ENCODE results near the gene PINLYP. TPM values are rescaled to one million over a fixed set of nuclear protein-coding genes. Genes with fewer than 3 reads are reported as not detected.

PINLYP gene
- total RNA-seq, 4 donors from 2014 or later = 7.5 to 45.7 (median 21.6) TPM

DNA sequence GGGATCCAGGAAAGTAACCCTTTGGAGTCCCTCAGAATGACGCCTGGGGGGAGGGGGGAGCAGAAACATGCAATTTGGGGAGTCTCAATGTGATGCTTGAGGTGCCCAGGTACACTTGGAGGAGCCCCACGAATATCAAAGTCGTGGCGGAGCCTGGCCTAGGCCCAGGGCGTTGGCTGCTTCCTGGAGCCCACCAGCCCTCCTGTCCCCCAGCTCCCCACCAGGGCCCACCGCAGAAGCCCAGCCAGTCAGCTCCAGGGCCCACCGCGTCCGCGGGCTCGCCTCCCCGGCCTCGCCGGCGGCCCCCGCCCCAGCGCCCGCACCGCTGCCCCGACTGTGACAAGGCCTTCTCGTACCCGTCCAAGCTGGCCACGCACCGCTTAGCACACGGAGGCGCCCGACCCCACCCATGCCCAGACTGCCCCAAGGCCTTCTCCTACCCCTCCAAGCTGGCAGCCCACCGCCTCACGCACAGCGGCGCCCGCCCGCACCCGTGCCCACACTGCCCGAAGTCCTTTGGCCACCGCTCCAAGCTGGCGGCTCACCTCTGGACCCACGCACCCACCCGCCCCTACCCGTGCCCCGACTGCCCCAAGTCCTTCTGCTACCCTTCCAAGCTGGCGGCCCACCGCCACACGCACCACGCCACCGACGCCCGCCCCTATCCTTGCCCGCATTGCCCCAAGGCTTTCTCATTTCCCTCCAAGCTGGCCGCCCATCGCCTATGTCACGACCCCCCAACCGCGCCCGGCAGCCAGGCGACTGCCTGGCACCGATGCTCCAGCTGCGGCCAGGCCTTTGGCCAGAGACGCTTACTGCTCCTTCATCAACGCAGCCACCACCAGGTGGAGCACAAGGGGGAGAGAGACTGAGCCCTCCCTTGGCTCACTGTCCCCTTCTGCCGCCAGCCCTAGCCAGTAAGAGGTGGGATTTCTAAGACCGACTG lies 40.5 kb upstream of the PINLYP start:
- peaks cover 0 to 14% (median 0%) of the 10 kb centered on the region in 4 donors for H3K9me3 ChIP-seq
- peak overlapping the region; percentile 89 to 94 (median 90) for H3K27ac ChIP-seq
- H3K36me3 ChIP-seq = peaks cover 0 to 42% (median 0%) of the 10 kb centered on the region in 3 donors
- peak; percentile 36 to 60 for DNase-seq (ENCODE audit: low spot score in 2 of 2)
- WGBS, 2 donors = 52 to 60% methylated on average over 60 to 62 of the region's 62 CpGs
- peaks cover 0 to 29% (median 15%) of the 10 kb centered on the region in 4 donors for H3K4me1 ChIP-seq
- H3K4me3 ChIP-seq = no peak overlapping the region
- TF ChIP-seq EP300 (IDR thresholded peaks at IDR 0.05) = no peak
- TF ChIP-seq, protein P1, sequence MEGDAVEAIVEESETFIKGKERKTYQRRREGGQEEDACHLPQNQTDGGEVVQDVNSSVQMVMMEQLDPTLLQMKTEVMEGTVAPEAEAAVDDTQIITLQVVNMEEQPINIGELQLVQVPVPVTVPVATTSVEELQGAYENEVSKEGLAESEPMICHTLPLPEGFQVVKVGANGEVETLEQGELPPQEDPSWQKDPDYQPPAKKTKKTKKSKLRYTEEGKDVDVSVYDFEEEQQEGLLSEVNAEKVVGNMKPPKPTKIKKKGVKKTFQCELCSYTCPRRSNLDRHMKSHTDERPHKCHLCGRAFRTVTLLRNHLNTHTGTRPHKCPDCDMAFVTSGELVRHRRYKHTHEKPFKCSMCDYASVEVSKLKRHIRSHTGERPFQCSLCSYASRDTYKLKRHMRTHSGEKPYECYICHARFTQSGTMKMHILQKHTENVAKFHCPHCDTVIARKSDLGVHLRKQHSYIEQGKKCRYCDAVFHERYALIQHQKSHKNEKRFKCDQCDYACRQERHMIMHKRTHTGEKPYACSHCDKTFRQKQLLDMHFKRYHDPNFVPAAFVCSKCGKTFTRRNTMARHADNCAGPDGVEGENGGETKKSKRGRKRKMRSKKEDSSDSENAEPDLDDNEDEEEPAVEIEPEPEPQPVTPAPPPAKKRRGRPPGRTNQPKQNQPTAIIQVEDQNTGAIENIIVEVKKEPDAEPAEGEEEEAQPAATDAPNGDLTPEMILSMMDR (IDR thresholded peaks at IDR 0.05) = peak; percentile 43 to 75 (median 54)
- no peaks in the 10 kb centered on the region for H3K27me3 ChIP-seq

DNA sequence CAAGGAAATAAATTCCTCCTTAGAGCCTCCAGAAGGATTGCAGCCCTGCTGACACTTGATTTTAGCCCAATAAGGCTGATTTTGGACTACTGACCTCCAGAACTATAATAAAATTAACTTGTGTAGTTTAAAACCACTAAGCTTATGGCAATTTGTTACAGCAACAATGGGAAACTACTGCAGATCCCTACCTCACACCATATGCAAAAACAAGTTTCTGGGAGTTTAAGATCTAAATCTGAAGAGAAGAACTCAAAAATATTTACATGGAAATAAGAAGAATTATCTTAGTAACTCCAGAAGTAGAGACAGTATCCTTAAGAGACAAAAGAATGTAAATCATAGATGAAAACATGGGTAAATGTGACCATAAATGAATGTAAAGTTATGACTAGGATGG lies 36.7 kb upstream of the PINLYP start:
- no peak for TF ChIP-seq EP300 (IDR thresholded peaks at IDR 0.05)
- TF ChIP-seq, protein P1 (IDR thresholded peaks at IDR 0.05) = no peak
- TF ChIP-seq POLR2A (IDR thresholded peaks at IDR 0.05) = no peak
- Histone ChIP-seq H3K27ac (no peak overlapping the region), H3K4me3 (no peak overlapping the region), H3K4me1 (peaks cover 0 to 18% (median 8%) of the 10 kb centered on the region in 4 donors), H3K36me3 (peaks cover 0 to 80% (median 0%) of the 10 kb centered on the region in 3 donors), H3K9me3 (peaks cover 0 to 14% (median 0%) of the 10 kb centered on the region in 4 donors), H3K27me3 (no peaks in the 10 kb centered on the region)
- DNase-seq (ENCODE audit: low spot score in 2 of 2) = no peak

DNA sequence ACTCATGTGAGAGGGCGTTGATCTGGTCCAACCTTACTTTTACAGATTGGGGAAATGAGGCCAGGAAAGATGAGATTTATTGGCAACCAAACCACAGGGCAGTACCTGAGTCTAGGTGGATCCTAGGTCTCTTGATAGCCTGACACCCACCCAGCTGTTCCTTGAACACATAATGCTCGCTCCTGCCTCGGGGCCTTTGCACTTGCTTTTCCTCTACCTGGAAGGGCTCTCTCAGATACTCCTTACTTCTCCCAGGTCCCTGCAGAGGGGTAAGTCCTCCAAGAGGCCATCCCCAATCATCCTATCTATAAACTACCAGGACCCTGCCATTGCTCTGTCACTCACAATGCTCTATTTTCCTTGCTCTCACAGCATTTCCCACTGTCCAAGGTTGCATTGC lies 35.2 kb upstream of the PINLYP start:
- DNase-seq (ENCODE audit: low spot score in 2 of 2) = no peak
- H3K27ac ChIP-seq = no peak overlapping the region
- TF ChIP-seq, protein P1 (IDR thresholded peaks at IDR 0.05) = no peak
- no peak for TF ChIP-seq POLR2A (IDR thresholded peaks at IDR 0.05)
- no peak for TF ChIP-seq EP300 (IDR thresholded peaks at IDR 0.05)
- peaks cover 0 to 95% (median 0%) of the 10 kb centered on the region in 3 donors for H3K36me3 ChIP-seq
- peaks cover 0 to 14% (median 0%) of the 10 kb centered on the region in 4 donors for H3K9me3 ChIP-seq
- no peaks in the 10 kb centered on the region for H3K27me3 ChIP-seq
- 93 to 95% methylated on average over 3 of the region's 3 CpGs for WGBS, 2 donors
- H3K4me3 ChIP-seq = no peak overlapping the region
- peaks cover 0 to 6% (median 4%) of the 10 kb centered on the region in 4 donors for H3K4me1 ChIP-seq

DNA sequence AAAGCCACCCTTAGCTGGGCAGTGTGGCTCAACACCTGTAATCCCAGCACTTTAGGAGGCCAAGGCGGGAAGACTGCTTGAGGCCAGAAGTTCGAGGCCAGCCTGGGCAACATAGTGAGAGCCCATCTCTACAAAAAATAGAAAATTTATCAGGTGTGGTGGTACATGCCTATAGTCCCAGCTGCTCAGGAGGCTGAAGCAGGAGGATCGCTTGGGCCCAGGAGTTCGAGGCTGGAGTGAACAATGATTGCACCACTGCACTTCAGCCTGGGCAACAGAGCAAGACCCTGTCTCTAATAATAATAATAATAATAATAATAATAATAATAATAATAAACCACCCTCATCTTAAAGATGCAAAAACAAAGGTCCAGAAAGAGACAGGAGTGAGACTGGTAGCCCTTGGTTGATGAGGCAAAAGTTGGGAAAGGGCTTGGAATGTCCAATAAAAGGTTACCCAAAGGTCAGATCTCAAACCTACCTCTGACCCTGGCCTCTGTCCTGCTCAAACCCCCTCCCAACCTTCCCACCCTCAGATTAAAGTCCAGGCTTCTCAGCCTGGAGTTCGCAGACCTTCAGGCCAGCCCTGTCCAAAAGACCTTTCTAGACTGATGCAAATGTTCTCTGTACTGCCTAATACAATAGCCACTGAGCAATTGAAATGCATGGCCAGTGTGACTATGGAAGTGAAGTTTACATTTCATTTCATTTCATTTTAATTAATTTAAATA lies 33.5 kb upstream of the PINLYP start:
- no peaks in the 10 kb centered on the region for H3K27me3 ChIP-seq
- no peak overlapping the region for H3K27ac ChIP-seq
- DNase-seq (ENCODE audit: low spot score in 2 of 2) = no peak
- H3K36me3 ChIP-seq = peaks cover 0 to 100% (median 0%) of the 10 kb centered on the region in 3 donors
- TF ChIP-seq EP300 (IDR thresholded peaks at IDR 0.05) (no peak), POLR2A (IDR thresholded peaks at IDR 0.05) (no peak)
- TF ChIP-seq, protein P1 (IDR thresholded peaks at IDR 0.05) = no peak
- WGBS, 2 donors = 94 to 95% methylated on average over 5 of the region's 5 CpGs
- H3K9me3 ChIP-seq = peaks cover 0 to 14% (median 0%) of the 10 kb centered on the region in 4 donors
- no peaks in the 10 kb centered on the region for H3K4me1 ChIP-seq
- no peak overlapping the region for H3K4me3 ChIP-seq

All from tibial nerve (tissue), 4 donors.